SK-N-SH treated with all-trans-retinoic acid at 6 μM for 48 hours (cell line): ENCODE results near the gene SULT1B1.

Experiments used
- ARNTL ChIP-seq: fragments of 450-650 bp; formaldehyde crosslinking; IDR thresholded peaks from 2 replicates; pipeline ENCODE4 v1.5.0; 2020; ENCODE audit warnings: low read depth, mild to moderate bottlenecking, moderate library complexity, borderline replicate concordance
- BACH2 ChIP-seq: fragments of 250-450 bp; sonication (Bioruptor Pico); IDR thresholded peaks from 2 replicates; pipeline ENCODE4 v1.9.0; 2021; ENCODE audit warnings: mild to moderate bottlenecking, borderline replicate concordance
- ESRRG ChIP-seq: fragments of 250-450 bp; sonication (Bioruptor Pico); IDR thresholded peaks from 2 replicates; pipeline ENCODE4 v1.6.1; 2021; ENCODE audit warnings: mild to moderate bottlenecking
- OSR1 ChIP-seq: fragments of 250-450 bp; sonication (Bioruptor Pico); IDR thresholded peaks from 2 replicates; pipeline ENCODE4 v1.8.0; 2022; ENCODE audit warnings: moderate library complexity, mild to moderate bottlenecking, inconsistent platforms
- PATZ1 ChIP-seq: fragments of 250-450 bp; sonication (Bioruptor Pico); IDR thresholded peaks from 2 replicates; pipeline ENCODE4 v1.8.0; 2020; ENCODE audit warnings: mild to moderate bottlenecking, moderate library complexity, borderline replicate concordance
- PPARA ChIP-seq: fragments of 250-450 bp; sonication (Bioruptor Pico); IDR thresholded peaks from 2 replicates; pipeline ENCODE4 v1.5.0; 2020; ENCODE audit warnings: mild to moderate bottlenecking, borderline replicate concordance
- RARB ChIP-seq: fragments of 250-450 bp; sonication (Bioruptor Pico); IDR thresholded peaks from 2 replicates; pipeline ENCODE4 v1.8.0; 2021; ENCODE audit warnings: mild to moderate bottlenecking, moderate library complexity
- ZC3H10 ChIP-seq: fragments of 250-450 bp; sonication (Bioruptor Pico); IDR thresholded peaks from 2 replicates; pipeline ENCODE4 v1.5.1; 2021; ENCODE audit warnings: mild to moderate bottlenecking, moderate library complexity
- ZFP3 ChIP-seq: fragments of 250-450 bp; sonication (Bioruptor Pico); IDR thresholded peaks from 2 replicates; pipeline ENCODE4 v1.5.0; 2020; ENCODE audit warnings: mild to moderate bottlenecking, moderate library complexity
- ZFP30 ChIP-seq: fragments of 450-650 bp; formaldehyde crosslinking; IDR thresholded peaks from 2 replicates; pipeline ENCODE4 v1.5.0; 2022; ENCODE audit warnings: mild to moderate bottlenecking, moderate library complexity
- ZNF8 ChIP-seq: fragments of 450-650 bp; formaldehyde crosslinking; IDR thresholded peaks from 2 replicates; pipeline ENCODE4 v1.5.0; 2020; ENCODE audit warnings: mild to moderate bottlenecking, moderate library complexity

- no peak for TF ChIP-seq ZFP30
- no peak for TF ChIP-seq PATZ1 (CRISPR knock-in tag)
- TF ChIP-seq ZC3H10 (CRISPR knock-in tag), result no peak
- TF ChIP-seq ZFP3 (CRISPR knock-in tag), result no peak
- no peak for TF ChIP-seq OSR1 (CRISPR knock-in tag)
- TF ChIP-seq ZNF8 (CRISPR knock-in tag), result no peak
- TF ChIP-seq RARB (CRISPR knock-in tag), result no peak
- TF ChIP-seq ESRRG, result no peak
- TF ChIP-seq ARNTL (CRISPR knock-in tag), result no peak
- no peak for TF ChIP-seq BACH2 (CRISPR knock-in tag)
- TF ChIP-seq PPARA (CRISPR knock-in tag), result no peak
Observed at GRCh38 chr4:69742596-69742995, 17.8 kb downstream of the SULT1B1 start.
